DOHH2 (cell line): ENCODE measurements around the gene SH2D6.

ENCODE experiments used
- EZH2phosphoT487 ChIP-seq: fragments of 200-600 bp; sonication (generic); IDR thresholded peaks from 2 replicates; pipeline ENCODE4 v1.6.1; 2017; ENCODE audit warnings: borderline replicate concordance, mild to moderate bottlenecking, antibody characterized with exemption, low read length, moderate library complexity, mixed read lengths
- TF ChIP-seq, protein P1 (sequence below): fragments of 200-600 bp; sonication (generic); IDR thresholded peaks from one replicate; pipeline ENCODE4 v1.5.1; 2014; ENCODE audit warnings: antibody characterized with exemption, mild to moderate bottlenecking, low read depth, low read length; ENCODE audit not compliant: poor library complexity, severe bottlenecking

GRCh38 chr2:85462322-85462721, 43.8 kb downstream of the SH2D6 start:
- TF ChIP-seq, protein P1, sequence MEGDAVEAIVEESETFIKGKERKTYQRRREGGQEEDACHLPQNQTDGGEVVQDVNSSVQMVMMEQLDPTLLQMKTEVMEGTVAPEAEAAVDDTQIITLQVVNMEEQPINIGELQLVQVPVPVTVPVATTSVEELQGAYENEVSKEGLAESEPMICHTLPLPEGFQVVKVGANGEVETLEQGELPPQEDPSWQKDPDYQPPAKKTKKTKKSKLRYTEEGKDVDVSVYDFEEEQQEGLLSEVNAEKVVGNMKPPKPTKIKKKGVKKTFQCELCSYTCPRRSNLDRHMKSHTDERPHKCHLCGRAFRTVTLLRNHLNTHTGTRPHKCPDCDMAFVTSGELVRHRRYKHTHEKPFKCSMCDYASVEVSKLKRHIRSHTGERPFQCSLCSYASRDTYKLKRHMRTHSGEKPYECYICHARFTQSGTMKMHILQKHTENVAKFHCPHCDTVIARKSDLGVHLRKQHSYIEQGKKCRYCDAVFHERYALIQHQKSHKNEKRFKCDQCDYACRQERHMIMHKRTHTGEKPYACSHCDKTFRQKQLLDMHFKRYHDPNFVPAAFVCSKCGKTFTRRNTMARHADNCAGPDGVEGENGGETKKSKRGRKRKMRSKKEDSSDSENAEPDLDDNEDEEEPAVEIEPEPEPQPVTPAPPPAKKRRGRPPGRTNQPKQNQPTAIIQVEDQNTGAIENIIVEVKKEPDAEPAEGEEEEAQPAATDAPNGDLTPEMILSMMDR: no peak
- no peak for TF ChIP-seq EZH2phosphoT487
